Endometrial microvascular endothelial cells (primary cell): ENCODE results near the gene DTNB. TPM values are rescaled to one million over a fixed set of nuclear protein-coding genes. Genes with fewer than 3 reads are reported as not detected.

ENCODE experiments used
- in situ Hi-C: cut with HindIII; loops from 2 replicates; pipeline ENCODE4 v1.10.0; 2017; ENCODE audit warnings: low sequenced_read_pairs, low pct_unique_long_range_greater_than_20kb; ENCODE audit errors: inconsistent ontology term
- total RNA-seq: library from RNA; depleted of rRNA; stranded (reverse); fragments of >200 nt; gene quantifications from one replicate; pipeline ENCODE4 v1.2.3, GENCODE V29; 2015; ENCODE audit errors: inconsistent ontology term

Gene DTNB
- total RNA-seq, 1 donor from 2014 or later = 2.6 TPM

GRCh38 chr2:25529034-25529433, 144.3 kb downstream of the DTNB start:
- in situ Hi-C loops = no loop called here

DNA sequence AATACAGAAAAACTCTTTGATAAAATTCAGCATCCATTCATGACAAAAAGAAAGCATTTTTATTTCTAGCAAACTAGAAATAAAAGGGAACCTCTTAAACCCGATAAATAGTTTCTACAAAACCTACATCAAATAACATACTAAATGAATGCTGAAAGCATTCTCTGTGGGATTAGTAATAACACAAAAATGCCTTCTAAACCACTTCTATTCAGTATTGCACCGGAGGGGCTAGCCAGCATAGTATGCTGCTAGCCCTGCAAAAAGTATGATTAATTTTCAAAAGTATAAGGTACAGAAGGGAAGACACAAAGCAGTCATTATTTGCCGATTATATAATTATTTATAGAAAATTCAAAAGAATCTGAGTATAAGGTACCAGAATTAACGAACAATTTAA, 145.2 kb downstream of the DTNB start:
- in situ Hi-C loops = no loop called here

- in situ Hi-C loops = no loop called here
These were observed 148.9 kb downstream of the DTNB start for GRCh38 chr2:25524507-25524906.

DNA sequence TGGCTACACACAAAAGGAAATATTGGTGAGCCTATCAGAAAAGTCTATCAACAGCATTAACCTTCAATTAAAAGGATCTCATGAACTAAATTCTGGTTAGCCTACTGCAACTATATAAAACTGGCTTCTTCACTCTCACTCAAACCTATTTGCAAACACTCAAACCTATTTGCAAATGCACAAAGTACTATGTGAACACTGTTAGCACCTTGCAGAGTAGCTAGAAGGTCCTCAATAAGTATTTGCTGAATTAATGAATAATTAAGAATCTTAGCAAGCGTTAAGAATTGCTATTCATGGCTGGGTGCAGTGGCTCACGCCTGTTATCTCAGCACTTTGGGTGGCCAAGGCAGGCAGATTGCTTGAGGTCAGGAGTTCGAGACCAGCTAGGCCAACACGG, 150.3 kb downstream of the DTNB start:
- in situ Hi-C loops = no loop called here

DNA sequence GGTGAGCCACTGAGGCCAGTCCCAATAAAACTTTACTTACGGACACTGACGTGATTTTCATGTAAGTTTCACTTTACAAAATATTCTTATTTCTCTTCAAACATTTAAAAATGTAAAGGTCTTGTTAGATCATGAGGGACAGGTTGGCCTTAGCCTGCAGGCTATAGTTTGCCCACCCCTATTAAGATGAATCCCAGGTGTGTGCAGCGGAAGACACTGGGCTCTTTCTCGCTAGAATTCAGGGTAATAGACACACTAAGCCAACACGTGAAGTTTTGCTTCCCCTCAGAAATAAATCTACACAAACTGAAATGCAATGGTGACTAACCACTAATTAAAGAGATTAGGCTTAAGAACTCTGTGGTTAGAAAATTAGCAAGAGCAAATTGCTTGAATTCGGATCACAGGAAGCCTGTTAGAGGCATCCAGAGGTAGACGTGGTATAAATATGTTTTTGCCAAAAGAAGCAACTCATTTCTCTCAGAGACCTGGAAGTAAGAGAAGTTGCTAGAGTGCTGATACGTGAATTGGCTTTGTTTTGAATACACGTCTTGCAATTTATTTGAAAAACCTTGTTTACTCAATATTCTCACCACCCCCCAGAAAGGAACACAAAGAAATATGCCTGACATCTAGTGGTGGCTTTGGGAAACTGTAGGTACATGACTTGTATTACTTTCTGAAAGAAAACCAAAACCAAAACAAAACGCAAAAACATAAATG, 151.6 kb downstream of the DTNB start:
- in situ Hi-C loops = no loop called here

DNA sequence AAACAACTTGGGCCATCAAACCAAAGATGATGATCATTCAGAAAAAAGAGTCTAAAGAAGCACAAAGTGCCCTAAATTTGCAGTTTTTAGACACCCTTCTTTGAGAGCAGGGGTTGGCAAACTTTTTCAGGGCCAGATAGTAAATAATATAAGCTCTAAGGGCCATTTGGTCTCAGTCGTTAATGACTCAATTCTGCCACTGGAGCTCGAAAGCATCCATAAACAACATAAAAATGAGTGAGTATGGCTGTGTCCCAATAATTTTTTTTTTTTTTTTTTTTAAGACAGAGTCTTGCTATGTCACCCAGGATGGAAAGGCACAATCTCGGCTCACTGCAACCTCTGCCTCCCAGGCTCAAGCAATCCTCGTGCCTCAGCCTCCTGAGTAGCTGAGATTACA, 152.3 kb downstream of the DTNB start:
- in situ Hi-C loops = no loop called here

- in situ Hi-C loops = no loop called here
These were observed 155.7 kb downstream of the DTNB start for GRCh38 chr2:25517701-25518100.

DNA sequence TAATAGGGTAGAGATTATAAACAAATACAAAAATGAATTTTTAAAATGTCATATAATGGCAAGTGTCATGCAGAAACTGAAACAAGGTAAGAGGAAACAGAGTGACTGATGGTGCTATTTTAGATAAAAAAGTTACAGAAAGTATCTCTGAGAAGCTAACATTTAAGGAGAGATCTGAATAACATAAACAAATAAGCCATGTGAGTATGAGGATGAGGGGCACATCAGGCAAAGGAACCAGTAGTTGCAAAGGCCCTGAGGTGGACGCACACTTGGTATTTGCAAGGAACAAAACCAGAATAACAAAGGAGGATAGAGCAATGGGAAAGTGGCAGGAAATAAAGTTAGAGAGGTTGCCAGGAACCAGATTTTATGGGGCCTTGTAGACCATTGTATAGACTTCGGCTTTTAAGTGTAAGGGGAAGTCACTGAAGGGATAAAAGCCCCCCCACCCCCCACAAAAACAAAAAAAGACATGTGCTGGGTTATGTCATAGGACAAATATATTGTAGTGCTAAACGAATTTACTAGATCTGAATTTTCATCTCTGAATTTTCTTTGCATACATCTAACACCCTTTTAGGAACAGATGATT, 159.2 kb downstream of the DTNB start:
- in situ Hi-C loops = no loop called here

GRCh38 chr2:25512707-25513106, 160.7 kb downstream of the DTNB start:
- in situ Hi-C loops = no loop called here

GRCh38 chr2:25506226-25506625, 167.2 kb downstream of the DTNB start:
- in situ Hi-C loops = no loop called here

DNA sequence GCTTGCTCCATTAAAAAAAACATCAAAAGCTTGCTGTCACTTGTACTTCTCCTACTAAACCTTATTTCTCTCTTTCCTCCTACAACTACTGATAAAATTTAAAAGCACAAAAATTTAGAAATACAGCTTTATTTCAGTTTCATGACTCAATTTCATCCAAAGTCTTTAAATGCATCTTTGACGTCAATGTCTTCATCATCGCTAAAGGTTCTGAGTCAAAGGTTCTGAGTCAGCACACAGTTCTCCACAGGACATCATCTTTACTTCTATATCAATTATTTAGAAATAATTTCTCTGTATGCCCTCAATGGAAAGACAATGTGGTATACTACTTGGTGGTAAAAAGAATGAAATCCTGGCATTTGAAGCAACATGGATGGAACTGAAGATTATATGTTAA, 167.8 kb downstream of the DTNB start:
- in situ Hi-C loops = no loop called here

GRCh38 chr2:25505182-25505581, 168.2 kb downstream of the DTNB start:
- in situ Hi-C loops = no loop called here

DNA sequence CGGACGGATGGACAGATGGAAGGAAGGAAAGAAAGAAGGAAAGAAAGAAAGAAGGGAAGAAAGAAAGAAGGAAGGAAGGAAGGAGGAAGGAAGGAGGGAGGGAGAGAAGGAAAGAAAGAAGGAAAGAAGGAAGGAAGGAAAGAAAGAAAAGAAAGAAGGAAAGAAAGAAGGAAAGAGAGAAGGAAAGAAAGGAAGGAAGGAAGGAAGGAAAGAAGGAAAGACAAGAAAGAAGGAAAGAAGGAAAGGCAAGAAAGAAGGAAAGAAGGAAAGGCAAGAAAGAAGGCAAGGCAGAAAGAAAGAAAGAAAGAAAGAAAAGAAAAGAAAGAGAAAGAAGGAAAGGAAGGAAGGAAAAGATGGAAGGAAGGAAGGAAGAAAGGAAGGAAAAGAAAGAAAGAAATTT, 169.1 kb downstream of the DTNB start:
- in situ Hi-C loops = no loop called here

- in situ Hi-C loops = no loop called here
These were observed 174.2 kb downstream of the DTNB start for GRCh38 chr2:25499157-25499556.

GRCh38 chr2:25497918-25498407, 175.4 kb downstream of the DTNB start:
- in situ Hi-C loops = no loop called here

DNA sequence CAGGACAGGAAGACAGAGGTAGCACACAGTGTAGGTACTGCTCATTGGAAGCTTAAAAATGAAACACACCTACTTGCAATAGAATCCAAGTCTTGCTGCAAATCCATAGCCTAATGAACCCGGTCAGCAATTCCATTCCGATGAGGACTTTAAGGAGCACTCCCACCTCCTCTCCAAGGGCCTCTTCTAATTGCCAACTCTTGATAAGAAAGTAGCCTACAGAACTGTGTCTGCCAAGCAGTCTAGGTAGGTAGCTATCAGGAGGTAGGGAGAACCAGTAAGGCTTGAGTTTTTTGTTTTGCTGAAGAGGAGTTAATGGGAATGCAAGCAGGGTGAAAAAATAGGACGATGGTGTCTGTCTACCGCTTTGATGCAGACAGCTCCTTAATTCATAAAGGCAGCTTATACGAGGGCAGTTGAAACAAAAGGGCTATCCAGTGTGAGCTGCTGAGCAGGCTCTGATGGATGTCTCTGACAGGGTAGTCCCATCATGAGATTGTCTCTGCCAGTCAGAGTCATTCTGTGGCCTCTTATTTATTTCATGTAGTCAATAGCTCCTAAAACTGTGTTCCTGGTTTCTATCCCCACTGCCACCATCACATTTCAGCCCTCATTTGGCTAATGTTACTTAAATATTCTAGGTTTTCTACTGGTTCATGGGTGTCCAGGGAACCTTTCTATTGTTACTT, 176.0 kb downstream of the DTNB start:
- in situ Hi-C loops = no loop called here

GRCh38 chr2:25494616-25495015, 178.8 kb downstream of the DTNB start:
- in situ Hi-C loops = no loop called here

GRCh38 chr2:25493207-25493606, 180.2 kb downstream of the DTNB start:
- in situ Hi-C loops = no loop called here

DNA sequence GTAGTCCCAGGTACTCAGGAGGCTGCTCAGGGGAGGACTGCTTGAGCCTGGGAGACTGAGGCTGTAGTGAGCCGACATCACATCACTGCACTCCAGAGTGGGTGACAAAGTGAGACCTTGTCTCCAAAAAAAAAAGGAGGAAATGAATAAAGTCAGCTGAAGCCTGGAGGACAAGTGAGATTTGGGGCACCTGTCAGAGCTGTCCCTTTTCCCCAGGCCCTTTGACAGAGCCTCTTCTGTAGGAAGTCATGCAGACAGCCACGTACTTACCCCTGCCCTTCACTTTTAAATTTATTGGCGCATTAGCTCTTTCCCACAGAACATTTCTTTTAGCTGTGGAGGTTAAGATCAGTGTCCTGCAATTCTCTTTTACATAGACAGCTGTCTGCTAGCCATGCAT, 180.7 kb downstream of the DTNB start:
- in situ Hi-C loops = no loop called here

GRCh38 chr2:25491966-25492532, 181.3 kb downstream of the DTNB start:
- in situ Hi-C loops = no loop called here
